Middle frontal gyrus (tissue), 1 donor: Measurements from ENCODE around the gene KIF2C.
"Not testable (repeated sequence)": the region's sequence is repeated elsewhere in the genome, so short reads cannot be mapped to it uniquely, and the experiment has no call there.

Experiments
- DNase-seq: peaks from one replicate; pipeline ENCODE4 v3.0.0-alpha.2; 2015; ENCODE audit warnings: low spot score; ENCODE audit errors: extremely low spot score

Gene KIF2C

GRCh38 chr1:44792736-44793502 is 53.3 kb downstream of the KIF2C start:
- no peak for DNase-seq

- not testable (repeated sequence) for DNase-seq
Observed at GRCh38 chr1:44797886-44798285, 58.2 kb downstream of the KIF2C start.

GRCh38 chr1:44798481-44799365 is 59.1 kb downstream of the KIF2C start:
- no peak for DNase-seq

- DNase-seq = peak; percentile 96
Observed at GRCh38 chr1:44799770-44800584, 60.3 kb downstream of the KIF2C start, which contains the start of gene PLK3. TSS of gene PLK3 (plus strand) at chr1:44800377. CDS start at chr1:44800464, 87 bp downstream.

GRCh38 chr1:44801491-44802305 is 62.1 kb downstream of the KIF2C start:
- DNase-seq = no peak

GRCh38 chr1:44802306-44803061 is 62.8 kb downstream of the KIF2C start:
- no peak for DNase-seq

- DNase-seq = no peak
Observed at GRCh38 chr1:44803062-44803311, 63.4 kb downstream of the KIF2C start.

- DNase-seq = no peak
Observed at GRCh38 chr1:44803312-44804095, 63.9 kb downstream of the KIF2C start.

- no peak for DNase-seq
Observed at GRCh38 chr1:44805311-44806024, 65.8 kb downstream of the KIF2C start.

GRCh38 chr1:44806025-44806703 is 66.5 kb downstream of the KIF2C start:
- no peak for DNase-seq

- no peak for DNase-seq
Observed at GRCh38 chr1:44806704-44807363, 67.2 kb downstream of the KIF2C start, which contains the start of gene DYNLT4. TSS of gene DYNLT4 (minus strand) at chr1:44807351. CDS start at chr1:44806668, 683 bp downstream.

GRCh38 chr1:44807364-44808062 is 67.9 kb downstream of the KIF2C start:
- no peak for DNase-seq

- peak; percentile 59 for DNase-seq
Observed at GRCh38 chr1:44808063-44808937, 68.7 kb downstream of the KIF2C start, which contains the start of gene BTBD19. TSS of gene BTBD19 (plus strand) at chr1:44808523. CDS start at chr1:44808821, 298 bp downstream.

GRCh38 chr1:44808938-44809917 is 69.6 kb downstream of the KIF2C start:
- DNase-seq = no peak
